ENCODE measurements around the gene TP53I13.

DNA sequence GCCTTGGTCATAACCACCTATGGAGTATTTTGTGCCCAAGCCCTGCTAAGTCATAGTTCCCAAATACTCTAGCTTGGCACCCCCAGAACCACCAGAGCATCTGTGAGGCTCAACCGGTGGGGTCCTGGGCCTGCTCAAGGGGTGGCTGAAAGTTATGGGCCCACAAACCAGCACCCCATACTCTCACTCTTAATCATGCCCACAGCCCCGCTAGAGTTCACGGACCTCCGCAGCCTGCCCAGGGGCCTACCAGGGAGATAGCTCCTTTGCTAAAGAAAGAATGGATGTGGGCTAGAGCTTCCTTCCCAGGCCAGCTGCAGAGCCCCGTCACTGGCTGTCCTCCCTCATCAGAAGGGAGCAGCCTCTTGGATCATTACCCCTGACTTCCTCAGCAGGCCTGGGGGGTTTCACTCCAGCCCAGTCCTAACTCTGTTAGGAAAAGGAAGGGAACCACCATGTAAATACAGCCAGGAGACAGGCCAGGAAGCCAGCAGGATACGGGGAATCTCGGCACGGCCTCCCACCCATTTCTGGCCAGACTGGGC is 19.6 kb downstream of the TP53I13 start:
- TF ChIP-seq CTCF (IDR thresholded peaks at IDR 0.05 in 8 of 11, conservative IDR thresholded peaks at IDR 0.05 in 3 of 11), result no peak
- no peak for TF ChIP-seq POLR2A (IDR thresholded peaks at IDR 0.05)

All from spleen (tissue), 7 donors.